ENCODE results near the gene TMEM170B.

TMEM170B gene

GRCh38 chr6:11571073-11571472, 33.5 kb downstream of the TMEM170B start:
- peaks cover 0 to 4% of the 10 kb centered on the region in 2 donors for H3K4me1 ChIP-seq (ENCODE audit: control insufficient read depth in 2 of 2, insufficient read depth in 1 of 2, low read depth in 1 of 2, low read length in 2 of 2)
- H2BK5ac ChIP-seq (ENCODE audit: low read length): no peak overlapping the region
- no peak overlapping the region for H2BK120ac ChIP-seq (ENCODE audit: low read depth, low read length)
- no peaks in the 10 kb centered on the region for H3K9me3 ChIP-seq (replicated peaks in 1 of 2; ENCODE audit: control insufficient read depth in 2 of 2, insufficient read depth in 1 of 2, low read depth in 1 of 2, low read length in 2 of 2)
- no peak overlapping the region for H3K27ac ChIP-seq (replicated peaks; ENCODE audit: low read length)
- no peak for DNase-seq (ENCODE audit: low spot score)
- no peak overlapping the region for H3K23ac ChIP-seq (ENCODE audit: low read depth, low read length, poor library complexity)
- H3K4me3 ChIP-seq (ENCODE audit: low read length in 2 of 2): no peak overlapping the region
- H3K4me2 ChIP-seq (ENCODE audit: insufficient read depth, low read length, poor library complexity, severe bottlenecking): no peak overlapping the region
- H4K91ac ChIP-seq (ENCODE audit: low read depth, low read length, poor library complexity): no peak overlapping the region
- H3K36me3 ChIP-seq (replicated peaks in 1 of 2; ENCODE audit: control insufficient read depth in 2 of 2, insufficient read depth in 2 of 2, low read length in 2 of 2): peaks cover 9 to 52% of the 10 kb centered on the region in 2 donors
- H2BK15ac ChIP-seq (ENCODE audit: low read length): no peak overlapping the region
- H2AK5ac ChIP-seq (ENCODE audit: low read depth, low read length): no peak overlapping the region
- H3K4ac ChIP-seq (ENCODE audit: low read length): no peak overlapping the region
- no peak overlapping the region for H2BK12ac ChIP-seq (ENCODE audit: low read length)
- no peak overlapping the region for H3K18ac ChIP-seq (ENCODE audit: low read length)
- H3K14ac ChIP-seq (ENCODE audit: low read length): no peak overlapping the region
- no peaks in the 10 kb centered on the region for H3K27me3 ChIP-seq (ENCODE audit: control insufficient read depth in 3 of 3, insufficient read depth in 3 of 3, low read depth in 1 of 3, low read length in 3 of 3)
- no peak overlapping the region for H4K8ac ChIP-seq (ENCODE audit: low read depth, low read length)
- H3K79me1 ChIP-seq (ENCODE audit: low read depth, low read length): no peaks in the 10 kb centered on the region
- WGBS, 2 donors (ENCODE audit: extremely low coverage in 2 of 2, insufficient read length in 2 of 2, insufficient replicate concordance in 1 of 2): no CpG with 5 or more reads among the region's 2 CpGs
- H3K9ac ChIP-seq (ENCODE audit: low read depth, low read length, poor library complexity): no peak overlapping the region
- H2AFZ ChIP-seq (ENCODE audit: low read length): no peak overlapping the region

- H2AK5ac ChIP-seq (ENCODE audit: low read depth, low read length): no peak overlapping the region
- H2BK5ac ChIP-seq (ENCODE audit: low read length): no peak overlapping the region
- H3K4me1 ChIP-seq (ENCODE audit: control insufficient read depth in 2 of 2, insufficient read depth in 1 of 2, low read depth in 1 of 2, low read length in 2 of 2): no peaks in the 10 kb centered on the region
- H3K23ac ChIP-seq (ENCODE audit: low read depth, low read length, poor library complexity): no peak overlapping the region
- H3K27me3 ChIP-seq (ENCODE audit: control insufficient read depth in 3 of 3, insufficient read depth in 3 of 3, low read depth in 1 of 3, low read length in 3 of 3): no peaks in the 10 kb centered on the region
- H3K4me2 ChIP-seq (ENCODE audit: insufficient read depth, low read length, poor library complexity, severe bottlenecking): no peak overlapping the region
- H3K36me3 ChIP-seq (replicated peaks in 1 of 2; ENCODE audit: control insufficient read depth in 2 of 2, insufficient read depth in 2 of 2, low read length in 2 of 2): peaks cover 0 to 45% of the 10 kb centered on the region in 2 donors
- H3K79me1 ChIP-seq (ENCODE audit: low read depth, low read length): no peaks in the 10 kb centered on the region
- H2BK15ac ChIP-seq (ENCODE audit: low read length): no peak overlapping the region
- DNase-seq (ENCODE audit: low spot score): peak; percentile 49
- no peak overlapping the region for H3K14ac ChIP-seq (ENCODE audit: low read length)
- WGBS, 2 donors (ENCODE audit: extremely low coverage in 2 of 2, insufficient read length in 2 of 2, insufficient replicate concordance in 1 of 2): no CpG with 5 or more reads among the region's 10 CpGs
- H3K27ac ChIP-seq (replicated peaks; ENCODE audit: low read length): no peak overlapping the region
- H3K18ac ChIP-seq (ENCODE audit: low read length): no peak overlapping the region
- H4K91ac ChIP-seq (ENCODE audit: low read depth, low read length, poor library complexity): no peak overlapping the region
- no peak overlapping the region for H4K8ac ChIP-seq (ENCODE audit: low read depth, low read length)
- H2BK12ac ChIP-seq (ENCODE audit: low read length): no peak overlapping the region
- no peak overlapping the region for H3K9ac ChIP-seq (ENCODE audit: low read depth, low read length, poor library complexity)
- H3K4me3 ChIP-seq (ENCODE audit: low read length in 2 of 2): no peak overlapping the region
- H3K4ac ChIP-seq (ENCODE audit: low read length): no peak overlapping the region
- H3K9me3 ChIP-seq (replicated peaks in 1 of 2; ENCODE audit: control insufficient read depth in 2 of 2, insufficient read depth in 1 of 2, low read depth in 1 of 2, low read length in 2 of 2): no peaks in the 10 kb centered on the region
- peak overlapping the region; percentile 8 for H2AFZ ChIP-seq (ENCODE audit: low read length)
- H2BK120ac ChIP-seq (ENCODE audit: low read depth, low read length): no peak overlapping the region
Measured at GRCh38 chr6:11575408-11576033, 38.0 kb downstream of the TMEM170B start.

- no peak overlapping the region for H3K9ac ChIP-seq (ENCODE audit: low read depth, low read length, poor library complexity)
- H2BK15ac ChIP-seq (ENCODE audit: low read length): no peak overlapping the region
- H3K14ac ChIP-seq (ENCODE audit: low read length): no peak overlapping the region
- H3K9me3 ChIP-seq (replicated peaks in 1 of 2; ENCODE audit: control insufficient read depth in 2 of 2, insufficient read depth in 1 of 2, low read depth in 1 of 2, low read length in 2 of 2): no peaks in the 10 kb centered on the region
- no peak overlapping the region for H3K4me3 ChIP-seq (ENCODE audit: low read length in 2 of 2)
- no peak overlapping the region for H3K27ac ChIP-seq (replicated peaks; ENCODE audit: low read length)
- peaks cover 0 to 26% of the 10 kb centered on the region in 2 donors for H3K36me3 ChIP-seq (replicated peaks in 1 of 2; ENCODE audit: control insufficient read depth in 2 of 2, insufficient read depth in 2 of 2, low read length in 2 of 2)
- no peak for DNase-seq (ENCODE audit: low spot score)
- no peak overlapping the region for H2BK120ac ChIP-seq (ENCODE audit: low read depth, low read length)
- no peak overlapping the region for H2AK5ac ChIP-seq (ENCODE audit: low read depth, low read length)
- no peak overlapping the region for H3K4me2 ChIP-seq (ENCODE audit: insufficient read depth, low read length, poor library complexity, severe bottlenecking)
- no CpG with 5 or more reads among the region's 4 CpGs for WGBS, 2 donors (ENCODE audit: extremely low coverage in 2 of 2, insufficient read length in 2 of 2, insufficient replicate concordance in 1 of 2)
- no peak overlapping the region for H4K91ac ChIP-seq (ENCODE audit: low read depth, low read length, poor library complexity)
- H2BK12ac ChIP-seq (ENCODE audit: low read length): no peak overlapping the region
- H3K27me3 ChIP-seq (ENCODE audit: control insufficient read depth in 3 of 3, insufficient read depth in 3 of 3, low read depth in 1 of 3, low read length in 3 of 3): no peaks in the 10 kb centered on the region
- no peaks in the 10 kb centered on the region for H3K79me1 ChIP-seq (ENCODE audit: low read depth, low read length)
- H3K18ac ChIP-seq (ENCODE audit: low read length): no peak overlapping the region
- H3K23ac ChIP-seq (ENCODE audit: low read depth, low read length, poor library complexity): no peak overlapping the region
- H3K4ac ChIP-seq (ENCODE audit: low read length): no peak overlapping the region
- H2AFZ ChIP-seq (ENCODE audit: low read length): no peak overlapping the region
- no peak overlapping the region for H2BK5ac ChIP-seq (ENCODE audit: low read length)
- no peak overlapping the region for H4K8ac ChIP-seq (ENCODE audit: low read depth, low read length)
- H3K4me1 ChIP-seq (ENCODE audit: control insufficient read depth in 2 of 2, insufficient read depth in 1 of 2, low read depth in 1 of 2, low read length in 2 of 2): peaks cover 0 to under 1% of the 10 kb centered on the region in 2 donors
Measured at GRCh38 chr6:11580686-11581405, 43.3 kb downstream of the TMEM170B start.

- H2BK15ac ChIP-seq (ENCODE audit: low read length): no peak overlapping the region
- H4K91ac ChIP-seq (ENCODE audit: low read depth, low read length, poor library complexity): no peak overlapping the region
- H3K4ac ChIP-seq (ENCODE audit: low read length): no peak overlapping the region
- no peaks in the 10 kb centered on the region for H3K27me3 ChIP-seq (ENCODE audit: control insufficient read depth in 3 of 3, insufficient read depth in 3 of 3, low read depth in 1 of 3, low read length in 3 of 3)
- no peak overlapping the region for H2BK120ac ChIP-seq (ENCODE audit: low read depth, low read length)
- no peak overlapping the region for H2AFZ ChIP-seq (ENCODE audit: low read length)
- no peak overlapping the region for H2BK5ac ChIP-seq (ENCODE audit: low read length)
- H3K79me1 ChIP-seq (ENCODE audit: low read depth, low read length): no peaks in the 10 kb centered on the region
- no peak overlapping the region for H2BK12ac ChIP-seq (ENCODE audit: low read length)
- no peak overlapping the region for H3K4me3 ChIP-seq (ENCODE audit: low read length in 2 of 2)
- H3K18ac ChIP-seq (ENCODE audit: low read length): no peak overlapping the region
- no peak overlapping the region for H3K23ac ChIP-seq (ENCODE audit: low read depth, low read length, poor library complexity)
- H4K8ac ChIP-seq (ENCODE audit: low read depth, low read length): no peak overlapping the region
- no peaks in the 10 kb centered on the region for H3K36me3 ChIP-seq (replicated peaks in 1 of 2; ENCODE audit: control insufficient read depth in 2 of 2, insufficient read depth in 2 of 2, low read length in 2 of 2)
- H3K4me2 ChIP-seq (ENCODE audit: insufficient read depth, low read length, poor library complexity, severe bottlenecking): no peak overlapping the region
- WGBS, 2 donors (ENCODE audit: extremely low coverage in 2 of 2, insufficient read length in 2 of 2, insufficient replicate concordance in 1 of 2): 100% methylated on average over 1 of the region's 5 CpGs; no CpG with 5 or more reads in 1 of the 2 donors
- no peaks in the 10 kb centered on the region for H3K9me3 ChIP-seq (replicated peaks in 1 of 2; ENCODE audit: control insufficient read depth in 2 of 2, insufficient read depth in 1 of 2, low read depth in 1 of 2, low read length in 2 of 2)
- no peak for DNase-seq (ENCODE audit: low spot score)
- no peak overlapping the region for H2AK5ac ChIP-seq (ENCODE audit: low read depth, low read length)
- H3K4me1 ChIP-seq (ENCODE audit: control insufficient read depth in 2 of 2, insufficient read depth in 1 of 2, low read depth in 1 of 2, low read length in 2 of 2): peaks cover 6 to 7% of the 10 kb centered on the region in 2 donors
- H3K14ac ChIP-seq (ENCODE audit: low read length): no peak overlapping the region
- H3K9ac ChIP-seq (ENCODE audit: low read depth, low read length, poor library complexity): no peak overlapping the region
- no peak overlapping the region for H3K27ac ChIP-seq (replicated peaks; ENCODE audit: low read length)
Measured at GRCh38 chr6:11584244-11584643, 46.7 kb downstream of the TMEM170B start.
